HEK293 (cell line): ENCODE data around the gene WDR6.

Source experiments
- KLF7 ChIP-seq: fragments of 450-650 bp; formaldehyde crosslinking; IDR thresholded peaks from 2 replicates; pipeline ENCODE4 v1.5.1; 2016; ENCODE audit warnings: missing biosample characterization, missing genetic modification characterization, borderline replicate concordance
- SCRT1 ChIP-seq: fragments of 450-650 bp; formaldehyde crosslinking; IDR thresholded peaks from 2 replicates; pipeline ENCODE4 v1.5.1; 2016; ENCODE audit warnings: missing biosample characterization, missing genetic modification characterization, borderline replicate concordance
- SP2 ChIP-seq: fragments of 450-650 bp; formaldehyde crosslinking; IDR thresholded peaks from 2 replicates; pipeline ENCODE4 v1.5.1; 2016; ENCODE audit warnings: missing biosample characterization, missing genetic modification characterization
- SP7 ChIP-seq: fragments of 450-650 bp; formaldehyde crosslinking; IDR thresholded peaks from 2 replicates; pipeline ENCODE4 v1.5.1; 2016; ENCODE audit warnings: missing biosample characterization, missing genetic modification characterization
- TCF7L2 ChIP-seq: IDR thresholded peaks from 2 replicates; pipeline ENCODE4 v1.6.1; 2011; ENCODE audit warnings: low read depth, mild to moderate bottlenecking, inconsistent platforms, low read length, moderate library complexity, borderline replicate concordance
- WT1 ChIP-seq: fragments of 450-650 bp; formaldehyde crosslinking; IDR thresholded peaks from 2 replicates; pipeline ENCODE4 v1.5.1; 2016; ENCODE audit warnings: missing biosample characterization, missing genetic modification characterization
- ZBTB17 ChIP-seq: fragments of 450-650 bp; formaldehyde crosslinking; IDR thresholded peaks from 2 replicates; pipeline ENCODE4 v1.5.1; 2016; ENCODE audit warnings: missing biosample characterization, missing genetic modification characterization
- ZBTB48 ChIP-seq: fragments of 450-650 bp; formaldehyde crosslinking; IDR thresholded peaks from 2 replicates; pipeline ENCODE4 v1.5.1; 2016; ENCODE audit warnings: missing biosample characterization, missing genetic modification characterization
- ZBTB8A ChIP-seq: fragments of 450-650 bp; formaldehyde crosslinking; IDR thresholded peaks from 2 replicates; pipeline ENCODE4 v1.5.1; 2016; ENCODE audit warnings: missing biosample characterization, missing genetic modification characterization
- ZFHX2 ChIP-seq: fragments of 450-650 bp; formaldehyde crosslinking; conservative IDR thresholded peaks from 2 replicates; pipeline ENCODE4 v1.5.1; 2016; ENCODE audit warnings: missing biosample characterization, missing genetic modification characterization
- ZNF184 ChIP-seq: fragments of 450-650 bp; IDR thresholded peaks from 2 replicates; pipeline ENCODE4 v1.5.1; 2018; ENCODE audit warnings: missing biosample characterization, mild to moderate bottlenecking, missing genetic modification characterization
- ZNF2 ChIP-seq: fragments of 450-650 bp; formaldehyde crosslinking; IDR thresholded peaks from 2 replicates; pipeline ENCODE4 v1.5.1; 2016; ENCODE audit warnings: missing biosample characterization, missing genetic modification characterization
- ZNF223 ChIP-seq: fragments of 450-650 bp; formaldehyde crosslinking; IDR thresholded peaks from 2 replicates; pipeline ENCODE4 v1.5.1; 2016; ENCODE audit warnings: missing biosample characterization, missing genetic modification characterization
- ZNF335 ChIP-seq: fragments of 450-650 bp; formaldehyde crosslinking; conservative IDR thresholded peaks from 2 replicates; pipeline ENCODE4 v1.5.1; 2016; ENCODE audit warnings: missing biosample characterization, missing genetic modification characterization
- ZNF354C ChIP-seq: fragments of 450-650 bp; formaldehyde crosslinking; IDR thresholded peaks from 2 replicates; pipeline ENCODE4 v1.5.1; 2016; ENCODE audit warnings: missing biosample characterization, missing genetic modification characterization, low read depth, borderline replicate concordance
- ZNF529 ChIP-seq: fragments of 450-650 bp; formaldehyde crosslinking; IDR thresholded peaks from 2 replicates; pipeline ENCODE4 v1.5.1; 2017; ENCODE audit warnings: missing genetic modification characterization, missing biosample characterization; ENCODE audit not compliant: insufficient replicate concordance
- ZNF629 ChIP-seq: fragments of 450-650 bp; formaldehyde crosslinking; IDR thresholded peaks from 2 replicates; pipeline ENCODE4 v1.5.1; 2017; ENCODE audit warnings: missing biosample characterization, missing genetic modification characterization
- TF ChIP-seq, protein P1 (sequence below): fragments of 450-650 bp; formaldehyde crosslinking; IDR thresholded peaks from 2 replicates; pipeline ENCODE4 v1.5.1; 2016; ENCODE audit warnings: missing biosample characterization, missing genetic modification characterization
- TF ChIP-seq, protein P2 (sequence below): fragments of 450-650 bp; formaldehyde crosslinking; IDR thresholded peaks from 2 replicates; pipeline ENCODE4 v1.5.1; 2016; ENCODE audit warnings: missing biosample characterization, missing genetic modification characterization
- TF ChIP-seq, protein P3 (sequence below): fragments of 450-650 bp; formaldehyde crosslinking; optimal IDR thresholded peaks from 2 replicates; pipeline ENCODE3; 2016; ENCODE audit warnings: missing biosample characterization, mild to moderate bottlenecking, missing genetic modification characterization
- TF ChIP-seq, protein P4 (sequence below): fragments of 450-650 bp; formaldehyde crosslinking; IDR thresholded peaks from 2 replicates; pipeline ENCODE4 v1.5.1; 2017; ENCODE audit warnings: missing biosample characterization, missing genetic modification characterization
- TF ChIP-seq, protein P5 (sequence below): fragments of 450-650 bp; formaldehyde crosslinking; IDR thresholded peaks from 2 replicates; pipeline ENCODE4 v1.5.1; 2016; ENCODE audit warnings: missing biosample characterization, missing genetic modification characterization
- TF ChIP-seq, protein P6 (sequence below): fragments of 450-650 bp; formaldehyde crosslinking; IDR thresholded peaks from 2 replicates; pipeline ENCODE4 v1.5.1; 2016; ENCODE audit warnings: missing biosample characterization, missing genetic modification characterization
- TF ChIP-seq, protein P7 (sequence below): fragments of 450-650 bp; formaldehyde crosslinking; IDR thresholded peaks from 2 replicates; pipeline ENCODE4 v1.5.1; 2016; ENCODE audit warnings: missing biosample characterization, missing genetic modification characterization
- TF ChIP-seq, protein P8 (sequence below): fragments of 450-650 bp; formaldehyde crosslinking; IDR thresholded peaks from 2 replicates; pipeline ENCODE4 v1.5.1; 2016; ENCODE audit warnings: missing biosample characterization, missing genetic modification characterization

WDR6 gene

DNA sequence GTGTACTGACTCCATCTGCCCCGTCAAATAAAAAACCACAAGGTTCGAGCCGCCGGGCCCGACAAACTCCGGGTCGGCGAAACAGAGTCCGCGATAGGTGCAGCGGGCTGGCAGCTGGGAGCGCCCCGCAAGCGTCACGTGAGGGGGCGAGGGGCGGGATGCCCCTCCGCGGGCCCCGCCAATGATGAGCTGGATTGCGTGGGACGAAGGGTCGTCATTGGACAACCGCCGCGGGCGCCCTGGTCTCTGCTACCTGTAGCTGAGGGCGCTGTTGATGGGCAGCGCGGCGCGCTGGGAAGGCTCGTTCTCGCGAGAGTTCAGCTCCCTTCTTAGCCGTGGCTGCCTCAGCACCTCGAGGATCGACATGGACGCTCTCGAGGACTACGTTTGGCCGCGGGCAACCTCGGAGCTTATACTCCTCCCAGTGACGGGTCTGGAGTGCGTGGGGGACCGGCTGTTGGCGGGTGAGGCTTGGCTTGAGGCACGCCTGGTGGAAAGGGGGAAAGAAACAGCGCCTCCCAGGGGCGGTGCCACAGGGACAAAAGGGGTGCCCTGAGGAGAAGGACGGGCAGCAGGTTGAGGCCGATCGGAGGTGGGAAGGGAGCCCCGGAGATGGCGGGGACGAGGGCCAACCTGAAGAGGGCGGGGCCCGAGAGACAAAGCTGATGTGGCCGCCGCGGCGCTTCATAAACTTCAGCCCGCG is at the start of gene WDR6 (continued):
- TF ChIP-seq, protein P1, sequence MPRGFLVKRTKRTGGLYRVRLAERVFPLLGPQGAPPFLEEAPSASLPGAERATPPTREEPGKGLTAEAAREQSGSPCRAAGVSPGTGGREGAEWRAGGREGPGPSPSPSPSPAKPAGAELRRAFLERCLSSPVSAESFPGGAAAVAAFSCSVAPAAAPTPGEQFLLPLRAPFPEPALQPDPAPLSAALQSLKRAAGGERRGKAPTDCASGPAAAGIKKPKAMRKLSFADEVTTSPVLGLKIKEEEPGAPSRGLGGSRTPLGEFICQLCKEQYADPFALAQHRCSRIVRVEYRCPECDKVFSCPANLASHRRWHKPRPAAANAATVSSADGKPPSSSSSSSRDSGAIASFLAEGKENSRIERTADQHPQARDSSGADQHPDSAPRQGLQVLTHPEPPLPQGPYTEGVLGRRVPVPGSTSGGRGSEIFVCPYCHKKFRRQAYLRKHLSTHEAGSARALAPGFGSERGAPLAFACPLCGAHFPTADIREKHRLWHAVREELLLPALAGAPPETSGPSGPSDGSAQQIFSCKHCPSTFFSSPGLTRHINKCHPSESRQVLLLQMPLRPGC (tag by site-specific recombination), result peak; percentile 19; the same call in 1 of the 2 replicates
- TF ChIP-seq, protein P2, sequence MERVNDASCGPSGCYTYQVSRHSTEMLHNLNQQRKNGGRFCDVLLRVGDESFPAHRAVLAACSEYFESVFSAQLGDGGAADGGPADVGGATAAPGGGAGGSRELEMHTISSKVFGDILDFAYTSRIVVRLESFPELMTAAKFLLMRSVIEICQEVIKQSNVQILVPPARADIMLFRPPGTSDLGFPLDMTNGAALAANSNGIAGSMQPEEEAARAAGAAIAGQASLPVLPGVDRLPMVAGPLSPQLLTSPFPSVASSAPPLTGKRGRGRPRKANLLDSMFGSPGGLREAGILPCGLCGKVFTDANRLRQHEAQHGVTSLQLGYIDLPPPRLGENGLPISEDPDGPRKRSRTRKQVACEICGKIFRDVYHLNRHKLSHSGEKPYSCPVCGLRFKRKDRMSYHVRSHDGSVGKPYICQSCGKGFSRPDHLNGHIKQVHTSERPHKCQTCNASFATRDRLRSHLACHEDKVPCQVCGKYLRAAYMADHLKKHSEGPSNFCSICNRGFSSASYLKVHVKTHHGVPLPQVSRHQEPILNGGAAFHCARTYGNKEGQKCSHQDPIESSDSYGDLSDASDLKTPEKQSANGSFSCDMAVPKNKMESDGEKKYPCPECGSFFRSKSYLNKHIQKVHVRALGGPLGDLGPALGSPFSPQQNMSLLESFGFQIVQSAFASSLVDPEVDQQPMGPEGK, result peak; percentile 35; the same call in 1 of the 2 replicates
- peak; percentile 90 for TF ChIP-seq ZBTB17 (tag by site-specific recombination)
- TF ChIP-seq SP2, result peak; percentile 95
- TF ChIP-seq ZFHX2 (tag by site-specific recombination), result peak; percentile 48
- TF ChIP-seq, protein P3, sequence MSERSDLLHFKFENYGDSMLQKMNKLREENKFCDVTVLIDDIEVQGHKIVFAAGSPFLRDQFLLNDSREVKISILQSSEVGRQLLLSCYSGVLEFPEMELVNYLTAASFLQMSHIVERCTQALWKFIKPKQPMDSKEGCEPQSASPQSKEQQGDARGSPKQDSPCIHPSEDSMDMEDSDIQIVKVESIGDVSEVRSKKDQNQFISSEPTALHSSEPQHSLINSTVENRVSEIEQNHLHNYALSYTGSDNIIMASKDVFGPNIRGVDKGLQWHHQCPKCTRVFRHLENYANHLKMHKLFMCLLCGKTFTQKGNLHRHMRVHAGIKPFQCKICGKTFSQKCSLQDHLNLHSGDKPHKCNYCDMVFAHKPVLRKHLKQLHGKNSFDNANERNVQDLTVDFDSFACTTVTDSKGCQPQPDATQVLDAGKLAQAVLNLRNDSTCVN (tag by site-specific recombination), result peak; percentile 89
- TF ChIP-seq KLF7 (tag by site-specific recombination), result 0 out of 2 replicates have a peak, but pooled peaks have one; percentile 54
- TF ChIP-seq, protein P4, sequence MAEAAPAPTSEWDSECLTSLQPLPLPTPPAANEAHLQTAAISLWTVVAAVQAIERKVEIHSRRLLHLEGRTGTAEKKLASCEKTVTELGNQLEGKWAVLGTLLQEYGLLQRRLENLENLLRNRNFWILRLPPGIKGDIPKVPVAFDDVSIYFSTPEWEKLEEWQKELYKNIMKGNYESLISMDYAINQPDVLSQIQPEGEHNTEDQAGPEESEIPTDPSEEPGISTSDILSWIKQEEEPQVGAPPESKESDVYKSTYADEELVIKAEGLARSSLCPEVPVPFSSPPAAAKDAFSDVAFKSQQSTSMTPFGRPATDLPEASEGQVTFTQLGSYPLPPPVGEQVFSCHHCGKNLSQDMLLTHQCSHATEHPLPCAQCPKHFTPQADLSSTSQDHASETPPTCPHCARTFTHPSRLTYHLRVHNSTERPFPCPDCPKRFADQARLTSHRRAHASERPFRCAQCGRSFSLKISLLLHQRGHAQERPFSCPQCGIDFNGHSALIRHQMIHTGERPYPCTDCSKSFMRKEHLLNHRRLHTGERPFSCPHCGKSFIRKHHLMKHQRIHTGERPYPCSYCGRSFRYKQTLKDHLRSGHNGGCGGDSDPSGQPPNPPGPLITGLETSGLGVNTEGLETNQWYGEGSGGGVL (tag by site-specific recombination), result no peak
- TF ChIP-seq ZNF223 (tag by site-specific recombination), result no peak
- peak; percentile 40; the same call in 1 of the 2 replicates for TF ChIP-seq ZBTB48 (tag by site-specific recombination)
- TF ChIP-seq WT1 (tag by site-specific recombination), result peak; percentile 37; the same call in 1 of the 2 replicates
- TF ChIP-seq ZNF184 (tag by site-specific recombination), result peak; percentile 7; the same call in 1 of the 2 replicates
- TF ChIP-seq, protein P5, sequence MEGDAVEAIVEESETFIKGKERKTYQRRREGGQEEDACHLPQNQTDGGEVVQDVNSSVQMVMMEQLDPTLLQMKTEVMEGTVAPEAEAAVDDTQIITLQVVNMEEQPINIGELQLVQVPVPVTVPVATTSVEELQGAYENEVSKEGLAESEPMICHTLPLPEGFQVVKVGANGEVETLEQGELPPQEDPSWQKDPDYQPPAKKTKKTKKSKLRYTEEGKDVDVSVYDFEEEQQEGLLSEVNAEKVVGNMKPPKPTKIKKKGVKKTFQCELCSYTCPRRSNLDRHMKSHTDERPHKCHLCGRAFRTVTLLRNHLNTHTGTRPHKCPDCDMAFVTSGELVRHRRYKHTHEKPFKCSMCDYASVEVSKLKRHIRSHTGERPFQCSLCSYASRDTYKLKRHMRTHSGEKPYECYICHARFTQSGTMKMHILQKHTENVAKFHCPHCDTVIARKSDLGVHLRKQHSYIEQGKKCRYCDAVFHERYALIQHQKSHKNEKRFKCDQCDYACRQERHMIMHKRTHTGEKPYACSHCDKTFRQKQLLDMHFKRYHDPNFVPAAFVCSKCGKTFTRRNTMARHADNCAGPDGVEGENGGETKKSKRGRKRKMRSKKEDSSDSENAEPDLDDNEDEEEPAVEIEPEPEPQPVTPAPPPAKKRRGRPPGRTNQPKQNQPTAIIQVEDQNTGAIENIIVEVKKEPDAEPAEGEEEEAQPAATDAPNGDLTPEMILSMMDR (tag by site-specific recombination), result peak; percentile 91
- TF ChIP-seq, protein P6, sequence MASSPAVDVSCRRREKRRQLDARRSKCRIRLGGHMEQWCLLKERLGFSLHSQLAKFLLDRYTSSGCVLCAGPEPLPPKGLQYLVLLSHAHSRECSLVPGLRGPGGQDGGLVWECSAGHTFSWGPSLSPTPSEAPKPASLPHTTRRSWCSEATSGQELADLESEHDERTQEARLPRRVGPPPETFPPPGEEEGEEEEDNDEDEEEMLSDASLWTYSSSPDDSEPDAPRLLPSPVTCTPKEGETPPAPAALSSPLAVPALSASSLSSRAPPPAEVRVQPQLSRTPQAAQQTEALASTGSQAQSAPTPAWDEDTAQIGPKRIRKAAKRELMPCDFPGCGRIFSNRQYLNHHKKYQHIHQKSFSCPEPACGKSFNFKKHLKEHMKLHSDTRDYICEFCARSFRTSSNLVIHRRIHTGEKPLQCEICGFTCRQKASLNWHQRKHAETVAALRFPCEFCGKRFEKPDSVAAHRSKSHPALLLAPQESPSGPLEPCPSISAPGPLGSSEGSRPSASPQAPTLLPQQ (tag by site-specific recombination), result peak; percentile 41; the same call in 1 of the 2 replicates
- TF ChIP-seq ZNF335, result peak; percentile 77
- no peak for TF ChIP-seq ZNF354C (tag by site-specific recombination)
- TF ChIP-seq ZBTB8A (tag by site-specific recombination), result peak; percentile 83
- no peak for TF ChIP-seq TCF7L2
- TF ChIP-seq, protein P7, sequence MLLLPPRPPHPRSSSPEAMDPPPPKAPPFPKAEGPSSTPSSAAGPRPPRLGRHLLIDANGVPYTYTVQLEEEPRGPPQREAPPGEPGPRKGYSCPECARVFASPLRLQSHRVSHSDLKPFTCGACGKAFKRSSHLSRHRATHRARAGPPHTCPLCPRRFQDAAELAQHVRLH (tag by site-specific recombination), result peak; percentile 62
- TF ChIP-seq SP7, result peak; percentile 84
- peak; percentile 69 for TF ChIP-seq ZNF629
- TF ChIP-seq, protein P8, sequence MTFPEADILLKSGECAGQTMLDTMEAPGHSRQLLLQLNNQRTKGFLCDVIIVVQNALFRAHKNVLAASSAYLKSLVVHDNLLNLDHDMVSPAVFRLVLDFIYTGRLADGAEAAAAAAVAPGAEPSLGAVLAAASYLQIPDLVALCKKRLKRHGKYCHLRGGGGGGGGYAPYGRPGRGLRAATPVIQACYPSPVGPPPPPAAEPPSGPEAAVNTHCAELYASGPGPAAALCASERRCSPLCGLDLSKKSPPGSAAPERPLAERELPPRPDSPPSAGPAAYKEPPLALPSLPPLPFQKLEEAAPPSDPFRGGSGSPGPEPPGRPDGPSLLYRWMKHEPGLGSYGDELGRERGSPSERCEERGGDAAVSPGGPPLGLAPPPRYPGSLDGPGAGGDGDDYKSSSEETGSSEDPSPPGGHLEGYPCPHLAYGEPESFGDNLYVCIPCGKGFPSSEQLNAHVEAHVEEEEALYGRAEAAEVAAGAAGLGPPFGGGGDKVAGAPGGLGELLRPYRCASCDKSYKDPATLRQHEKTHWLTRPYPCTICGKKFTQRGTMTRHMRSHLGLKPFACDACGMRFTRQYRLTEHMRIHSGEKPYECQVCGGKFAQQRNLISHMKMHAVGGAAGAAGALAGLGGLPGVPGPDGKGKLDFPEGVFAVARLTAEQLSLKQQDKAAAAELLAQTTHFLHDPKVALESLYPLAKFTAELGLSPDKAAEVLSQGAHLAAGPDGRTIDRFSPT, result peak; percentile 88
- TF ChIP-seq ZNF529 (tag by site-specific recombination), result no peak
- TF ChIP-seq ZNF2 (tag by site-specific recombination), result peak; percentile 78
- peak; percentile 95 for TF ChIP-seq SCRT1
